NCI-H2107 (cell line): ENCODE results near the gene RIN3.

Experiments used
- DNase-seq: peaks from one replicate; lab custom pipeline; 2025; lab: John Stamatoyannopoulos, UW

The RIN3 gene

GRCh38 chr14:92692822-92693226 lies 179.2 kb downstream of the RIN3 start:
- DNase-seq: peak; percentile 98

GRCh38 chr14:92693998-92694795 lies 180.6 kb downstream of the RIN3 start:
- DNase-seq: no peak

GRCh38 chr14:92694807-92695206 lies 181.2 kb downstream of the RIN3 start:
- DNase-seq: no peak

- no peak for DNase-seq
These were observed 182.0 kb downstream of the RIN3 start for GRCh38 chr14:92695562-92695961.

- no peak for DNase-seq
These were observed 182.8 kb downstream of the RIN3 start for GRCh38 chr14:92696366-92696765.

- no peak for DNase-seq
These were observed 184.8 kb downstream of the RIN3 start for GRCh38 chr14:92698393-92698792.

- no peak for DNase-seq
These were observed 188.2 kb downstream of the RIN3 start for GRCh38 chr14:92701826-92702225.

GRCh38 chr14:92702441-92702918 lies 188.9 kb downstream of the RIN3 start:
- no peak for DNase-seq

- no peak for DNase-seq
These were observed 189.9 kb downstream of the RIN3 start for GRCh38 chr14:92703516-92703915.

- no peak for DNase-seq
These were observed 190.6 kb downstream of the RIN3 start for GRCh38 chr14:92704036-92704804.

- DNase-seq: no peak
These were observed 191.2 kb downstream of the RIN3 start for GRCh38 chr14:92704821-92705220.

GRCh38 chr14:92706386-92706785 lies 192.8 kb downstream of the RIN3 start:
- DNase-seq: no peak

GRCh38 chr14:92709340-92710000 lies 195.9 kb downstream of the RIN3 start:
- DNase-seq: no peak

- DNase-seq: no peak
These were observed 196.4 kb downstream of the RIN3 start for GRCh38 chr14:92710001-92710341.

GRCh38 chr14:92711976-92712653 lies 198.5 kb downstream of the RIN3 start:
- DNase-seq: no peak

- no peak for DNase-seq
These were observed 199.1 kb downstream of the RIN3 start for GRCh38 chr14:92712654-92713051.

GRCh38 chr14:92714739-92715307 lies 201.2 kb downstream of the RIN3 start:
- peak; percentile 50 for DNase-seq

- DNase-seq: no peak
These were observed 202.6 kb downstream of the RIN3 start for GRCh38 chr14:92716131-92716530.

- DNase-seq: no peak
These were observed 204.0 kb downstream of the RIN3 start for GRCh38 chr14:92717571-92718042.

- no peak for DNase-seq
These were observed 205.1 kb downstream of the RIN3 start for GRCh38 chr14:92718664-92719063.

- no peak for DNase-seq
These were observed 205.8 kb downstream of the RIN3 start for GRCh38 chr14:92719421-92719820.

GRCh38 chr14:92719890-92720323 lies 206.3 kb downstream of the RIN3 start:
- DNase-seq: no peak
